ENCODE measurements around the gene LDB1.

Gene LDB1

GRCh38 chr10:102090772-102091171 is 29.4 kb downstream of the LDB1 start:
- DNase-seq (ENCODE audit: low read depth), result no peak
- TF ChIP-seq CTCF (conservative IDR thresholded peaks at IDR 0.05; ENCODE audit: low read length), result no peak

GRCh38 chr10:102086196-102086595 is 34.0 kb downstream of the LDB1 start:
- no peak overlapping the region for H3K4me3 ChIP-seq (ENCODE audit: low read length)
- no peak for DNase-seq (ENCODE audit: low read depth)
- no peak for TF ChIP-seq CTCF (conservative IDR thresholded peaks at IDR 0.05; ENCODE audit: low read length)

More at GRCh38 chr10:102090772-102091171, 29.4 kb downstream of the LDB1 start:
- H3K4me3 ChIP-seq (ENCODE audit: low read length), result no peak overlapping the region

- no peak for TF ChIP-seq CTCF (conservative IDR thresholded peaks at IDR 0.05; ENCODE audit: low read length)
- H3K4me3 ChIP-seq (ENCODE audit: low read length), result no peak overlapping the region
- no peak for DNase-seq (ENCODE audit: low read depth)
Measured at GRCh38 chr10:102085336-102085735, 34.8 kb downstream of the LDB1 start.

- H3K4me3 ChIP-seq (ENCODE audit: low read length), result no peak overlapping the region
- no peak for DNase-seq (ENCODE audit: low read depth)
- no peak for TF ChIP-seq CTCF (conservative IDR thresholded peaks at IDR 0.05; ENCODE audit: low read length)
Measured at GRCh38 chr10:102083541-102083940, 36.6 kb downstream of the LDB1 start.

GRCh38 chr10:102072673-102073527 is 47.3 kb downstream of the LDB1 start:
- peak; percentile 79 for DNase-seq (ENCODE audit: low read depth)
- no peak overlapping the region for H3K4me3 ChIP-seq (ENCODE audit: low read length)
- TF ChIP-seq CTCF (conservative IDR thresholded peaks at IDR 0.05; ENCODE audit: low read length), result peak; percentile 98

- no peak for DNase-seq (ENCODE audit: low read depth)
- TF ChIP-seq CTCF (conservative IDR thresholded peaks at IDR 0.05; ENCODE audit: low read length), result no peak
- H3K4me3 ChIP-seq (ENCODE audit: low read length), result no peak overlapping the region
Measured at GRCh38 chr10:102069071-102069470, 51.1 kb downstream of the LDB1 start.

GRCh38 chr10:102068216-102068615 is 52.0 kb downstream of the LDB1 start:
- DNase-seq (ENCODE audit: low read depth), result peak; percentile 12
- no peak for TF ChIP-seq CTCF (conservative IDR thresholded peaks at IDR 0.05; ENCODE audit: low read length)

More at GRCh38 chr10:102068216-102068615, 52.0 kb downstream of the LDB1 start:
- H3K4me3 ChIP-seq (ENCODE audit: low read length), result no peak overlapping the region

Data from AG10803 (cell line).